Measurements from ENCODE around the gene IFNAR2. TPM values are rescaled to one million over a fixed set of nuclear protein-coding genes. Genes with fewer than 3 reads are reported as not detected.

The IFNAR2 gene
- total and polyA plus RNA-seq, 2 donors from 2014 or later = 14.8 to 56.5 TPM

GRCh38 chr21:33198346-33199099, 31.2 kb upstream of the IFNAR2 start:
- H3K27me3 ChIP-seq (ENCODE audit: control insufficient read depth, insufficient read depth, low read length) = no peaks in the 10 kb centered on the region
- intact Hi-C loops (cut with DNase I) = no loop called here
- H3K4me1 ChIP-seq (ENCODE audit: control insufficient read depth in 2 of 3, insufficient read depth in 2 of 3, low read depth in 1 of 3, low read length in 3 of 3) = peaks cover 0 to 10% (median 0%) of the 10 kb centered on the region in 3 donors
- no peaks in the 10 kb centered on the region for H3K36me3 ChIP-seq (ENCODE audit: control insufficient read depth in 2 of 3, insufficient read depth in 3 of 3, low read length in 3 of 3)
- no peaks in the 10 kb centered on the region for H3K9me3 ChIP-seq (ENCODE audit: control insufficient read depth in 2 of 3, insufficient read depth in 1 of 3, low read length in 3 of 3)
- TF ChIP-seq CTCF (IDR thresholded peaks at IDR 0.05; ENCODE audit: borderline replicate concordance, extremely low read depth, insufficient read depth) = no peak
- H3K9ac ChIP-seq (ENCODE audit: low read length in 3 of 3) = no peak overlapping the region
- no peak overlapping the region for H3K4me3 ChIP-seq (ENCODE audit: low read length in 3 of 3)
- no peak overlapping the region for H3K27ac ChIP-seq (ENCODE audit: low read depth in 2 of 2, low read length in 2 of 2)
- DNase-seq (no peak), FAIRE-seq (no peak)

- Histone ChIP-seq H3K36me3 (ENCODE audit: control insufficient read depth in 2 of 3, insufficient read depth in 3 of 3, low read length in 3 of 3) (no peaks in the 10 kb centered on the region), H3K27ac (ENCODE audit: low read depth in 2 of 2, low read length in 2 of 2) (no peak overlapping the region), H3K9me3 (ENCODE audit: control insufficient read depth in 2 of 3, insufficient read depth in 1 of 3, low read length in 3 of 3) (no peaks in the 10 kb centered on the region), H3K4me3 (ENCODE audit: low read length in 3 of 3) (no peak overlapping the region), H3K9ac (ENCODE audit: low read length in 3 of 3) (no peak overlapping the region), H3K4me1 (ENCODE audit: control insufficient read depth in 2 of 3, insufficient read depth in 2 of 3, low read depth in 1 of 3, low read length in 3 of 3) (peaks cover 0 to 10% (median 0%) of the 10 kb centered on the region in 3 donors), H3K27me3 (ENCODE audit: control insufficient read depth, insufficient read depth, low read length) (no peaks in the 10 kb centered on the region)
- FAIRE-seq = no peak
- intact Hi-C loops (cut with DNase I) = no loop called here
- DNase-seq = no peak
- TF ChIP-seq CTCF (IDR thresholded peaks at IDR 0.05; ENCODE audit: borderline replicate concordance, extremely low read depth, insufficient read depth) = no peak
Observed at GRCh38 chr21:33199100-33199464, 30.7 kb upstream of the IFNAR2 start.

GRCh38 chr21:33199516-33200217, 30.1 kb upstream of the IFNAR2 start:
- H3K36me3 ChIP-seq (ENCODE audit: control insufficient read depth in 2 of 3, insufficient read depth in 3 of 3, low read length in 3 of 3) = no peaks in the 10 kb centered on the region
- H3K4me1 ChIP-seq (ENCODE audit: control insufficient read depth in 2 of 3, insufficient read depth in 2 of 3, low read depth in 1 of 3, low read length in 3 of 3) = peaks cover 0 to 10% (median 0%) of the 10 kb centered on the region in 3 donors
- no peaks in the 10 kb centered on the region for H3K27me3 ChIP-seq (ENCODE audit: control insufficient read depth, insufficient read depth, low read length)
- intact Hi-C loops (cut with DNase I) = no loop called here
- no peaks in the 10 kb centered on the region for H3K9me3 ChIP-seq (ENCODE audit: control insufficient read depth in 2 of 3, insufficient read depth in 1 of 3, low read length in 3 of 3)
- H3K9ac ChIP-seq (ENCODE audit: low read length in 3 of 3) = no peak overlapping the region
- peak; percentile 93 for FAIRE-seq
- H3K27ac ChIP-seq (ENCODE audit: low read depth in 2 of 2, low read length in 2 of 2) = no peak overlapping the region
- H3K4me3 ChIP-seq (ENCODE audit: low read length in 3 of 3) = no peak overlapping the region
- peak; percentile 92 for TF ChIP-seq CTCF (IDR thresholded peaks at IDR 0.05; ENCODE audit: borderline replicate concordance, extremely low read depth, insufficient read depth)
- DNase-seq = peak in 4 of 5 donors; percentile 79 to 97 (median 88)

Measured in kidney (tissue), 14 donors.